GM12892 (cell line): ENCODE results near the gene SPOCK1.

ENCODE experiments used
- POLR2AphosphoS5 ChIP-seq: IDR thresholded peaks from 2 replicates; pipeline ENCODE4 v1.6.1; 2011; ENCODE audit warnings: low read depth, low read length, control low read depth
- TAF1 ChIP-seq: IDR thresholded peaks from 2 replicates; pipeline ENCODE4 v1.6.1; 2011; ENCODE audit warnings: low read depth, mild to moderate bottlenecking, control low read depth, low read length, borderline replicate concordance

DNA sequence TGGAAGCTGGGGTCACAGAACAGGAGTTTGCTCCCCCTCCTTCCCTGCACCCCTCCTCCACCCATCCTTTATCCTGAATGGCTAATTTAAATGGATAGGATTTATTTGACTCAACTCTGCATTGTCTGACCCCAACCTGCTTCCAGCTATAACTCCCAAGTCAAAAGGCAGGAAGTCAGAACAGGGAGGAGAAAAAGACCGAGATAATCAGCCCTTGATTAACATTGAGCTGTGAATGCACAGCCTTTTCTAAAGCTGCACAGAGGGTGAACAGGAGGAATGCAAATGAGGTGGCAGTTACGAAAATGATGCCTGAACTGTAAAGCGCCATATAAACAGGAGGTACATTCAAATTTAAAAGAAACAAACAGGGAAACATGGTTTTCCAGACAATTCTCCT is 152.8 kb downstream of the SPOCK1 start:
- TF ChIP-seq TAF1 (no peak), POLR2AphosphoS5 (no peak)
